Colonic mucosa (tissue), 4 donors: Measurements from ENCODE around the gene TEAD3. TPM values are rescaled to one million over a fixed set of nuclear protein-coding genes. Genes with fewer than 3 reads are reported as not detected.

Source experiments
- DNase-seq: peaks from one replicate; pipeline ENCODE4 v3.0.0-alpha.2; 2020
- H3K27ac ChIP-seq: fragments of 200-600 bp; one replicate; pipeline ENCODE4 v1.8.0; 2021
- H3K27me3 ChIP-seq: fragments of 200-600 bp; one replicate; pipeline ENCODE4 v1.8.0; 2021
- H3K36me3 ChIP-seq: fragments of 200-600 bp; one replicate; pipeline ENCODE4 v1.8.0; 2021
- H3K4me1 ChIP-seq: fragments of 200-600 bp; one replicate; pipeline ENCODE4 v1.8.0; 2021; ENCODE audit warnings: mild to moderate bottlenecking
- H3K4me3 ChIP-seq: fragments of 200-600 bp; one replicate; pipeline ENCODE4 v1.8.0; 2021
- H3K9ac ChIP-seq, 2 donors: one replicate each; pipeline ENCODE4 v1.7.0; 2013; ENCODE audit warnings: control low read depth in 2 of 2, low read depth in 2 of 2, low read length in 2 of 2
- H3K9me3 ChIP-seq: fragments of 200-600 bp; one replicate; pipeline ENCODE4 v1.8.0; 2021
- intact Hi-C: fragments of 100-400 bp; cut with DNase I; formaldehyde crosslinking; loops from one replicate; pipeline ENCODE4 v1.14.1; 2022
- microRNA-seq: library from miRNA; unstranded; fragments of <30 nt; microRNA quantifications from one replicate; pipeline ENCODE4, GENCODE V29; 2019
- total RNA-seq, 2 donors: library from RNA; stranded (reverse); fragmentation: NEBNext Ultra II Directional in 1 of 2; extraction: Animal tissue kit (Norgen Biotek cat#: 25700) in 1 of 2; gene quantifications; one replicate each; pipeline ENCODE4 v1.2.1, GENCODE V29; 2021
- TF ChIP-seq, protein P1 (sequence below): fragments of 200-600 bp; IDR thresholded peaks from one replicate; pipeline ENCODE4 v1.8.0; 2022; ENCODE audit warnings: antibody characterized with exemption, mild to moderate bottlenecking
- donor health status: healthy.
- donor health status: DM: no; HTN: no; CAD: no.
- donor health status: DM: no; HTN: no; CAD: no.

Gene TEAD3
- total RNA-seq, 2 donors from 2014 or later = 24.5 to 38.4 TPM

DNA sequence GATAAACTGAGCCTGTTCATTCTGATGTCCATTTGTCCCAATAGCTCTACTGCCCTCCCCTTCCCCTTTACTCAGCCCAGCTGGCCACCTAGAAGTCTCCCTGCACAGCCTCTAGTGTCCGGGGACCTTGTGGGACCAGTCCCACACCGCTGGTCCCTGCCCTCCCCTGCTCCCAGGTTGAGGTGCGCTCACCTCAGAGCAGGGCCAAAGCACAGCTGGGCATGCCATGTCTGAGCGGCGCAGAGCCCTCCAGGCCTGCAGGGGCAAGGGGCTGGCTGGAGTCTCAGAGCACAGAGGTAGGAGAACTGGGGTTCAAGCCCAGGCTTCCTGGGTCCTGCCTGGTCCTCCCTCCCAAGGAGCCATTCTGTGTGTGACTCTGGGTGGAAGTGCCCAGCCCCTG lies 69.4 kb downstream of the TEAD3 start:
- H3K36me3 ChIP-seq = no peaks in the 10 kb centered on the region
- no peak overlapping the region for H3K27ac ChIP-seq
- no peaks in the 10 kb centered on the region for H3K27me3 ChIP-seq
- no peaks in the 10 kb centered on the region for H3K9me3 ChIP-seq
- TF ChIP-seq, protein P1, sequence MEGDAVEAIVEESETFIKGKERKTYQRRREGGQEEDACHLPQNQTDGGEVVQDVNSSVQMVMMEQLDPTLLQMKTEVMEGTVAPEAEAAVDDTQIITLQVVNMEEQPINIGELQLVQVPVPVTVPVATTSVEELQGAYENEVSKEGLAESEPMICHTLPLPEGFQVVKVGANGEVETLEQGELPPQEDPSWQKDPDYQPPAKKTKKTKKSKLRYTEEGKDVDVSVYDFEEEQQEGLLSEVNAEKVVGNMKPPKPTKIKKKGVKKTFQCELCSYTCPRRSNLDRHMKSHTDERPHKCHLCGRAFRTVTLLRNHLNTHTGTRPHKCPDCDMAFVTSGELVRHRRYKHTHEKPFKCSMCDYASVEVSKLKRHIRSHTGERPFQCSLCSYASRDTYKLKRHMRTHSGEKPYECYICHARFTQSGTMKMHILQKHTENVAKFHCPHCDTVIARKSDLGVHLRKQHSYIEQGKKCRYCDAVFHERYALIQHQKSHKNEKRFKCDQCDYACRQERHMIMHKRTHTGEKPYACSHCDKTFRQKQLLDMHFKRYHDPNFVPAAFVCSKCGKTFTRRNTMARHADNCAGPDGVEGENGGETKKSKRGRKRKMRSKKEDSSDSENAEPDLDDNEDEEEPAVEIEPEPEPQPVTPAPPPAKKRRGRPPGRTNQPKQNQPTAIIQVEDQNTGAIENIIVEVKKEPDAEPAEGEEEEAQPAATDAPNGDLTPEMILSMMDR = no peak
- no peak for DNase-seq
- H3K4me3 ChIP-seq = no peak overlapping the region
- intact Hi-C loops = no loop called here
- peaks cover 3% of the 10 kb centered on the region for H3K4me1 ChIP-seq
- H3K9ac ChIP-seq = no peak overlapping the region

DNA sequence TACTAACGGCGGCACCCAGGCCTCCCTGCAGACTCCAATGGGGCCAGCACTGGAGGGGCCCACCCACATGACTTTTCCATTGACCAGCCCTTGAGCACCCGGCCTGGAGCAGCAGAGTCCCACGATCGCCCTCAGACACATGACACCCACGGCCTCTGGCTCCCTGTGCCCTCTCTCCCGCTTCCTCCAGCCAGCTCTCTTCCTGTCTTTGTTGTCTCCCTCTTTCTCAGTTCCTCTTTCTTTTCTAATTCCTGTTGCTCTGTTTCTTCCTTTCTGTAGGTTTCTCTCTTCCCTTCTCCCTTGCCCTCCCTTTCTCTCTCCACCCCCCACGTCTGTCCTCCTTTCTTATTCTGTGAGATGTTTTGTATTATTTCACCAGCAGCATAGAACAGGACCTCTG lies 70.8 kb downstream of the TEAD3 start:
- H3K27me3 ChIP-seq = no peaks in the 10 kb centered on the region
- TF ChIP-seq, protein P1 = no peak
- H3K9ac ChIP-seq = no peak overlapping the region
- no peak overlapping the region for H3K27ac ChIP-seq
- H3K4me1 ChIP-seq = no peaks in the 10 kb centered on the region
- H3K4me3 ChIP-seq = no peak overlapping the region
- H3K9me3 ChIP-seq = no peaks in the 10 kb centered on the region
- intact Hi-C loops = no loop called here
- no peaks in the 10 kb centered on the region for H3K36me3 ChIP-seq
- DNase-seq = no peak

DNA sequence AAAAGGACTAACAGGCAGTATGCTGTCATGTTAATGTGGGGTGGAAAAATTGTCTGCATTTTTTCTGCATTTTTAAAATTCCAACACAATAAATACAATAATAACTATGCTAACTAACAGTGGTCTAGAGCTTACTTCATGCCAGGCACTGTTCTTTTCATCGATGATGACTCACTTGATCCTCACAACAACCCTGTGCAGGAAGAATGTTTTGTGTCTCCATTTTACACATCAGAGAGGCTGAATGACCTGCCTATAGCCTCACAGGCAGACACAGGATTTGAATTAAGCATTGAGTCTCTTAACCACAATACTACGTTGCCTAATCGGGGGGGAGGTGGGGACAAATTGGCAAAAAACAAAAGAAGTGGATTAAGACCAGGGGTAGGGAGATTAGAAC lies 71.6 kb downstream of the TEAD3 start:
- Histone ChIP-seq H3K27me3 (no peaks in the 10 kb centered on the region), H3K9me3 (no peaks in the 10 kb centered on the region), H3K27ac (no peak overlapping the region), H3K9ac (no peak overlapping the region), H3K4me3 (no peak overlapping the region), H3K36me3 (no peaks in the 10 kb centered on the region), H3K4me1 (no peaks in the 10 kb centered on the region)
- no peak for DNase-seq
- TF ChIP-seq, protein P1 = no peak
- intact Hi-C loops = no loop called here

Small RNA genes within 50 kb of the gene (microRNA-seq; reads per million reads assigned to microRNA genes)
- gene MIR7111 = not detected

Other genes starting within 250 kb of the TEAD3 start
- 10 to 100 TPM; 20.3 to 33.8 TPM for gene ZNF76, start 237.3 kb downstream of the TEAD3 start, total RNA-seq
- gene DEF6, start 199.3 kb downstream of the TEAD3 start, total RNA-seq = 10 to 100 TPM in 1 of 2 donors, 1 to 10 TPM in 1; 8.1 to 12.5 TPM
- gene PPARD, start 154.5 kb downstream of the TEAD3 start, total RNA-seq = 10 to 100 TPM; 38.1 to 41.8 TPM
- gene FANCE, start 44.7 kb downstream of the TEAD3 start, total RNA-seq = 10 to 100 TPM in 1 of 2 donors, 1 to 10 TPM in 1; 3.7 to 10.7 TPM
- 1,000 to 10,000 TPM in 1 of 2 donors, 100 to 1,000 TPM in 1; 998 to 1,213 TPM for gene RPL10A, start 28.7 kb downstream of the TEAD3 start, total RNA-seq
- not detected for gene TULP1, start 15.8 kb upstream of the TEAD3 start, total RNA-seq
- 10 to 100 TPM; 29.1 to 54.7 TPM for gene FKBP5, start 191.8 kb upstream of the TEAD3 start, total RNA-seq
- gene ARMC12, start 240.0 kb upstream of the TEAD3 start, total RNA-seq = under 1 TPM in 1 of 2 donors, not detected in 1; 0.30 TPM